NT2/D1 (cell line): ENCODE measurements around the gene ELFN2.

ENCODE experiments used
- DNase-seq: peaks from one replicate; pipeline ENCODE4 v3.0.0-alpha.2; 2011; ENCODE audit warnings: low read depth, low spot score
- H3K27me3 ChIP-seq: 2 replicates; pipeline ENCODE4 v1.6.0; 2011; ENCODE audit warnings: mild to moderate bottlenecking; ENCODE audit not compliant: insufficient read length, insufficient read depth
- H3K36me3 ChIP-seq: 2 replicates; pipeline ENCODE4 v1.6.1; 2011; ENCODE audit warnings: mild to moderate bottlenecking, low read length, mixed read lengths; ENCODE audit not compliant: insufficient read depth, insufficient read length
- H3K4me1 ChIP-seq: 2 replicates; pipeline ENCODE4 v1.5.1; 2011; ENCODE audit not compliant: insufficient read depth, insufficient read length
- H3K4me3 ChIP-seq: 2 replicates; pipeline ENCODE4 v1.5.1; 2011; ENCODE audit warnings: low read depth; ENCODE audit not compliant: insufficient read length
- H3K9ac ChIP-seq: 2 replicates; pipeline ENCODE4 v1.6.0; 2011; ENCODE audit warnings: low read depth; ENCODE audit not compliant: insufficient read length
- H3K9me3 ChIP-seq: 2 replicates; pipeline ENCODE4 v1.5.1; 2011; ENCODE audit warnings: mild to moderate bottlenecking, low read length; ENCODE audit not compliant: insufficient read depth
- SUZ12 ChIP-seq: IDR thresholded peaks from 2 replicates; pipeline ENCODE4 v1.6.1; 2011; ENCODE audit not compliant: insufficient read length, insufficient read depth; ENCODE audit errors: extremely low read depth
- YY1 ChIP-seq: IDR thresholded peaks from 2 replicates; pipeline ENCODE4 v1.6.1; 2011; ENCODE audit not compliant: insufficient read length, insufficient read depth
- ZNF274 ChIP-seq: IDR thresholded peaks from 2 replicates; pipeline ENCODE4 v1.6.1; 2011; ENCODE audit warnings: mild to moderate bottlenecking, low read depth, low read length

The ELFN2 gene

GRCh38 chr22:37377927-37378326 lies 49.4 kb downstream of the ELFN2 start:
- TF ChIP-seq SUZ12 (no peak), ZNF274 (no peak), YY1 (no peak)
- no peak overlapping the region for H3K4me3 ChIP-seq
- no peak overlapping the region for H3K9ac ChIP-seq
- no peaks in the 10 kb centered on the region for H3K27me3 ChIP-seq
- no peaks in the 10 kb centered on the region for H3K9me3 ChIP-seq
- peaks cover 8% of the 10 kb centered on the region for H3K4me1 ChIP-seq
- no peaks in the 10 kb centered on the region for H3K36me3 ChIP-seq
- DNase-seq: no peak

GRCh38 chr22:37377138-37377537 lies 50.1 kb downstream of the ELFN2 start:
- Histone ChIP-seq H3K9ac (no peak overlapping the region), H3K4me1 (peaks cover 8% of the 10 kb centered on the region), H3K27me3 (no peaks in the 10 kb centered on the region), H3K9me3 (no peaks in the 10 kb centered on the region), H3K4me3 (no peak overlapping the region), H3K36me3 (no peaks in the 10 kb centered on the region)
- no peak for TF ChIP-seq ZNF274
- TF ChIP-seq YY1: no peak
- no peak for TF ChIP-seq SUZ12
- no peak for DNase-seq

- peaks cover 8% of the 10 kb centered on the region for H3K4me1 ChIP-seq
- no peaks in the 10 kb centered on the region for H3K36me3 ChIP-seq
- H3K27me3 ChIP-seq: no peaks in the 10 kb centered on the region
- H3K9me3 ChIP-seq: no peaks in the 10 kb centered on the region
- H3K9ac ChIP-seq: no peak overlapping the region
- H3K4me3 ChIP-seq: no peak overlapping the region
- TF ChIP-seq ZNF274 (no peak), SUZ12 (no peak), YY1 (no peak)
- no peak for DNase-seq
Measured at GRCh38 chr22:37376643-37377042, 50.6 kb downstream of the ELFN2 start.

GRCh38 chr22:37375801-37376200 lies 51.5 kb downstream of the ELFN2 start:
- no peaks in the 10 kb centered on the region for H3K27me3 ChIP-seq
- no peak for DNase-seq

GRCh38 chr22:37374571-37374970 lies 52.7 kb downstream of the ELFN2 start:
- TF ChIP-seq ZNF274 (no peak), SUZ12 (no peak), YY1 (no peak)
- Histone ChIP-seq H3K9ac (no peak overlapping the region), H3K9me3 (no peaks in the 10 kb centered on the region), H3K4me3 (no peak overlapping the region), H3K27me3 (no peaks in the 10 kb centered on the region), H3K4me1 (peaks cover 4% of the 10 kb centered on the region), H3K36me3 (no peaks in the 10 kb centered on the region)
- DNase-seq: no peak

More at GRCh38 chr22:37375801-37376200, 51.5 kb downstream of the ELFN2 start:
- H3K4me1 ChIP-seq: peaks cover 8% of the 10 kb centered on the region
- no peak for TF ChIP-seq ZNF274
- no peak for TF ChIP-seq SUZ12
- TF ChIP-seq YY1: no peak
- H3K36me3 ChIP-seq: no peaks in the 10 kb centered on the region
- H3K9ac ChIP-seq: no peak overlapping the region
- no peaks in the 10 kb centered on the region for H3K9me3 ChIP-seq
- no peak overlapping the region for H3K4me3 ChIP-seq

GRCh38 chr22:37373451-37373850 lies 53.8 kb downstream of the ELFN2 start:
- Histone ChIP-seq H3K4me3 (no peak overlapping the region), H3K9ac (no peak overlapping the region), H3K36me3 (no peaks in the 10 kb centered on the region), H3K4me1 (peaks cover 3% of the 10 kb centered on the region), H3K9me3 (no peaks in the 10 kb centered on the region), H3K27me3 (no peaks in the 10 kb centered on the region)
- TF ChIP-seq ZNF274 (no peak), YY1 (no peak), SUZ12 (no peak)
- no peak for DNase-seq

GRCh38 chr22:37371911-37372310 lies 55.4 kb downstream of the ELFN2 start:
- no peak for DNase-seq
- H3K4me1 ChIP-seq: peaks cover 4% of the 10 kb centered on the region
- H3K27me3 ChIP-seq: no peaks in the 10 kb centered on the region
- H3K9me3 ChIP-seq: no peaks in the 10 kb centered on the region
- no peak overlapping the region for H3K4me3 ChIP-seq
- no peaks in the 10 kb centered on the region for H3K36me3 ChIP-seq
- TF ChIP-seq YY1: no peak
- TF ChIP-seq SUZ12: no peak
- TF ChIP-seq ZNF274: no peak
- no peak overlapping the region for H3K9ac ChIP-seq

GRCh38 chr22:37371491-37371890 lies 55.8 kb downstream of the ELFN2 start:
- no peak overlapping the region for H3K4me3 ChIP-seq
- H3K9ac ChIP-seq: no peak overlapping the region
- no peaks in the 10 kb centered on the region for H3K9me3 ChIP-seq
- H3K36me3 ChIP-seq: no peaks in the 10 kb centered on the region
- H3K4me1 ChIP-seq: peaks cover 4% of the 10 kb centered on the region
- H3K27me3 ChIP-seq: no peaks in the 10 kb centered on the region
- DNase-seq: no peak
- TF ChIP-seq ZNF274 (no peak), YY1 (no peak), SUZ12 (no peak)
